Neural crest cell (in vitro differentiated cells): ENCODE data around the gene ACY1. TPM values are rescaled to one million over a fixed set of nuclear protein-coding genes. Genes with fewer than 3 reads are reported as not detected.
A peak's percentile ranks its signal among the peaks of the same experiment; 100 is the strongest.
"Not testable (repeated sequence)": the region's sequence is repeated elsewhere in the genome, so short reads cannot be mapped to it uniquely, and the experiment has no call there.

Experiments
- DNase-seq: peaks from one replicate; pipeline ENCODE4 v3.0.0; 2021; ENCODE audit warnings: low read depth, mixed read lengths, low spot score
- H3K27ac Mint-ChIP-seq: one replicate; pipeline ENCODE4 v1.8.0; 2021; ENCODE audit warnings: mild to moderate bottlenecking, mixed read lengths; ENCODE audit not compliant: unreplicated experiment
- H3K27me3 Mint-ChIP-seq: 2 replicates; pipeline ENCODE4 v1.8.0; 2021; ENCODE audit warnings: low read depth, mild to moderate bottlenecking, mixed read lengths
- H3K36me3 Mint-ChIP-seq: 2 replicates; pipeline ENCODE4 v1.8.0; 2021; ENCODE audit warnings: low read depth, mild to moderate bottlenecking, mixed read lengths
- H3K4me1 Mint-ChIP-seq: 2 replicates; pipeline ENCODE4 v1.8.0; 2021; ENCODE audit warnings: mixed read lengths
- H3K4me3 Mint-ChIP-seq: one replicate; pipeline ENCODE4 v1.8.0; 2021; ENCODE audit warnings: mild to moderate bottlenecking, mixed read lengths
- H3K9me3 Mint-ChIP-seq: 2 replicates; pipeline ENCODE4 v1.8.0; 2021; ENCODE audit warnings: mixed read lengths
- total RNA-seq: library from RNA; stranded (reverse); gene quantifications from 2 replicates; pipeline ENCODE4 v1.2.1, GENCODE V29; 2021
- TF ChIP-seq, protein P1 (sequence below): fragments of 200-600 bp; sonication (generic); conservative IDR thresholded peaks from 2 replicates; pipeline ENCODE4 v1.5.0; 2021; ENCODE audit warnings: antibody characterized with exemption, mild to moderate bottlenecking

The ACY1 gene
- total RNA-seq, 1 donor from 2014 or later = 32.5 TPM

GRCh38 chr3:51992017-51992682 lies 8.8 kb downstream of the ACY1 start:
- H3K4me1 Mint-ChIP-seq = peaks cover 53% of the 10 kb centered on the region
- H3K27me3 Mint-ChIP-seq = peaks cover 21% of the 10 kb centered on the region
- H3K36me3 Mint-ChIP-seq = peaks cover 38% of the 10 kb centered on the region
- H3K27ac Mint-ChIP-seq = no peak overlapping the region
- H3K9me3 Mint-ChIP-seq = peaks cover 2% of the 10 kb centered on the region
- TF ChIP-seq, protein P1, sequence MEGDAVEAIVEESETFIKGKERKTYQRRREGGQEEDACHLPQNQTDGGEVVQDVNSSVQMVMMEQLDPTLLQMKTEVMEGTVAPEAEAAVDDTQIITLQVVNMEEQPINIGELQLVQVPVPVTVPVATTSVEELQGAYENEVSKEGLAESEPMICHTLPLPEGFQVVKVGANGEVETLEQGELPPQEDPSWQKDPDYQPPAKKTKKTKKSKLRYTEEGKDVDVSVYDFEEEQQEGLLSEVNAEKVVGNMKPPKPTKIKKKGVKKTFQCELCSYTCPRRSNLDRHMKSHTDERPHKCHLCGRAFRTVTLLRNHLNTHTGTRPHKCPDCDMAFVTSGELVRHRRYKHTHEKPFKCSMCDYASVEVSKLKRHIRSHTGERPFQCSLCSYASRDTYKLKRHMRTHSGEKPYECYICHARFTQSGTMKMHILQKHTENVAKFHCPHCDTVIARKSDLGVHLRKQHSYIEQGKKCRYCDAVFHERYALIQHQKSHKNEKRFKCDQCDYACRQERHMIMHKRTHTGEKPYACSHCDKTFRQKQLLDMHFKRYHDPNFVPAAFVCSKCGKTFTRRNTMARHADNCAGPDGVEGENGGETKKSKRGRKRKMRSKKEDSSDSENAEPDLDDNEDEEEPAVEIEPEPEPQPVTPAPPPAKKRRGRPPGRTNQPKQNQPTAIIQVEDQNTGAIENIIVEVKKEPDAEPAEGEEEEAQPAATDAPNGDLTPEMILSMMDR = no peak
- DNase-seq = no peak
- H3K4me3 Mint-ChIP-seq = peak overlapping the region; percentile 100

GRCh38 chr3:51993657-51994056 lies 10.3 kb downstream of the ACY1 start:
- DNase-seq, H3K9me3 Mint-ChIP-seq: not testable (repeated sequence)
- Mint-ChIP-seq H3K4me1 (peaks cover 50% of the 10 kb centered on the region), H3K27ac (peak overlapping the region; percentile 67), H3K27me3 (peaks cover 29% of the 10 kb centered on the region), H3K36me3 (peaks cover 36% of the 10 kb centered on the region), H3K4me3 (peak overlapping the region; percentile 100)

DNA sequence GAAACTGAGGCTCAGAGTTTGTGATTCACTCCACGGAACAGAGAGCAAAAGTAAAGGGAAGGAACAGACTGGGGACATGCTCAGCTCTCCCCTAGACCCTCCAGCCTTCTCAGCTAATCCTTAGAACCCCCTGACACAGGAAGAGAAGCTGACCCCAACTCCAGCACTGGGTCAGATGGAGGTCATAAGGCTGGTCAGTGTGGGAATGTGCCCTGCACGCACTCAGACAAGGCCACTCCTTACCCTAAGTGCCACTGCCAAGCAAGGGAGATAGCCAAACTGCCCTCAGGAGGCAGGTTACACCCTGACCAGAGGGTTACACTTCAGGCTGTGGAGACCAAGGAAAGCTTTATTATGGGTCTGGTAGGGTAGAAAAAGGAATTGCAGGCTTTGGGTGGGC lies 11.2 kb downstream of the ACY1 start:
- peaks cover 36% of the 10 kb centered on the region for H3K36me3 Mint-ChIP-seq
- peak overlapping the region; percentile 100 for H3K4me3 Mint-ChIP-seq
- peaks cover 25% of the 10 kb centered on the region for H3K27me3 Mint-ChIP-seq
- H3K4me1 Mint-ChIP-seq = peaks cover 42% of the 10 kb centered on the region
- H3K27ac Mint-ChIP-seq = peak overlapping the region; percentile 94
- H3K9me3 Mint-ChIP-seq = peaks cover 2% of the 10 kb centered on the region
- TF ChIP-seq, protein P1 = no peak
- no peak for DNase-seq

GRCh38 chr3:51995346-51996163 lies 12.2 kb downstream of the ACY1 start, which contains the start of gene RPL29:
TSS of gene RPL29 (minus strand) at chr3:51995895. CDS start at chr3:51995461, 434 bp downstream.
- peaks cover 36% of the 10 kb centered on the region for H3K36me3 Mint-ChIP-seq
- H3K9me3 Mint-ChIP-seq = peaks cover 2% of the 10 kb centered on the region
- peaks cover 35% of the 10 kb centered on the region for H3K27me3 Mint-ChIP-seq
- TF ChIP-seq, protein P1 = peak; percentile 23
- peaks cover 42% of the 10 kb centered on the region for H3K4me1 Mint-ChIP-seq
- peak; percentile 85 for DNase-seq
- H3K4me3 Mint-ChIP-seq = peak within 1 kb of the TSS; percentile 100
- H3K27ac Mint-ChIP-seq = peak within 1 kb of the TSS; percentile 100

- DNase-seq = no peak
- Mint-ChIP-seq H3K27me3 (peaks cover 30% of the 10 kb centered on the region), H3K36me3 (peaks cover 29% of the 10 kb centered on the region), H3K9me3 (no peaks in the 10 kb centered on the region), H3K4me3 (peak overlapping the region; percentile 80), H3K27ac (no peak overlapping the region), H3K4me1 (peaks cover 37% of the 10 kb centered on the region)
- TF ChIP-seq, protein P1 = no peak
These were observed 13.8 kb downstream of the ACY1 start for GRCh38 chr3:51997172-51997571.
